PC-9 (cell line): Measurements from ENCODE around the gene AUTS2. TPM values are rescaled to one million over a fixed set of nuclear protein-coding genes. Genes with fewer than 3 reads are reported as not detected.

Experiments
- BruUV-seq: library from RNA; stranded (reverse); fragments of 400-500 nt; replicated peaks from 2 replicates; lab custom pipeline; 2021; lab: Mats Ljungman, UMichigan
- CTCF ChIA-PET: fragments of 300-600 bp; sonication (Branson Sonifier 250); formaldehyde crosslinking; loops from one replicate; lab custom pipeline; 2022; ENCODE audit warnings: antibody characterized with exemption; lab: Charles Lee
- POLR2A ChIA-PET: fragments of 300-600 bp; sonication (Branson Sonifier 250); formaldehyde crosslinking; loops from one replicate; lab custom pipeline; 2022; ENCODE audit warnings: antibody characterized with exemption; ENCODE audit not compliant: unreplicated experiment; lab: Charles Lee
- DNase-seq, 2 experiments: peaks; one replicate each; pipeline versions ENCODE4 v3.0.0 to v3.0.0-alpha.2; 2015 to 2022; ENCODE audit warnings: mixed read lengths in 1 of 2
- H2AFZ ChIP-seq: fragments of 200-600 bp; sonication (generic); 2 replicates; pipeline ENCODE4 v1.8.1; 2017; ENCODE audit warnings: antibody characterized with exemption
- H3F3A ChIP-seq: fragments of 200-600 bp; sonication (generic); 2 replicates; pipeline ENCODE4 v1.8.1; 2017; ENCODE audit warnings: antibody characterized with exemption, mild to moderate bottlenecking, low read depth; ENCODE audit not compliant: insufficient read depth
- H3K27ac ChIP-seq: fragments of 200-600 bp; sonication (generic); 2 replicates; pipeline ENCODE4 v1.6.1; 2016; ENCODE audit warnings: mixed run types
- H3K27me3 ChIP-seq: fragments of 200-600 bp; sonication (generic); 2 replicates; pipeline ENCODE4 v1.6.1; 2016; ENCODE audit warnings: low read depth, mixed run types; ENCODE audit not compliant: insufficient read depth
- H3K36me3 ChIP-seq: fragments of 200-600 bp; sonication (generic); 2 replicates; pipeline ENCODE4 v1.6.1; 2016; ENCODE audit warnings: low read depth, mixed run types
- H3K4me1 ChIP-seq: fragments of 200-600 bp; sonication (generic); replicated peaks from 2 replicates; pipeline ENCODE4 v1.6.1; 2016; ENCODE audit warnings: mixed run types; ENCODE audit not compliant: insufficient read depth
- H3K4me2 ChIP-seq: fragments of 200-600 bp; sonication (generic); 2 replicates; pipeline ENCODE4 v1.6.1; 2017; ENCODE audit warnings: mixed run types
- H3K4me3 ChIP-seq: fragments of 200-600 bp; sonication (generic); 2 replicates; pipeline ENCODE4 v1.6.1; 2016; ENCODE audit warnings: mixed run types
- H3K79me2 ChIP-seq: fragments of 200-600 bp; sonication (generic); 2 replicates; pipeline ENCODE4 v1.6.1; 2017; ENCODE audit warnings: low read depth, mixed run types
- H3K9me2 ChIP-seq: fragments of 200-600 bp; sonication (generic); 2 replicates; pipeline ENCODE4 v1.8.1; 2017; ENCODE audit warnings: mild to moderate bottlenecking; ENCODE audit not compliant: insufficient read depth
- H3K9me3 ChIP-seq: fragments of 200-600 bp; sonication (generic); 2 replicates; pipeline ENCODE4 v1.8.1; 2016; ENCODE audit warnings: low read depth; ENCODE audit not compliant: insufficient read depth
- H4K20me1 ChIP-seq: fragments of 200-600 bp; sonication (generic); 2 replicates; pipeline ENCODE4 v1.8.1; 2017; ENCODE audit not compliant: insufficient read depth
- EZH2 ChIP-seq: fragments of 200-600 bp; sonication (generic); IDR thresholded peaks from 2 replicates; pipeline ENCODE4 v1.8.0; 2017; ENCODE audit warnings: antibody characterized with exemption, low read depth
- intact Hi-C: fragments of 100-400 bp; cut with micrococcal nuclease; formaldehyde crosslinking; loops from one replicate; pipeline ENCODE4 v1.10.0; 2022; ENCODE audit not compliant: unreplicated experiment
- total RNA-seq: library from RNA; stranded (reverse); gene quantifications from 2 replicates; pipeline ENCODE4 v1.2.3, GENCODE V29; 2021
- TF ChIP-seq, protein P1 (sequence below): fragments of 200-600 bp; sonication (generic); conservative IDR thresholded peaks from 2 replicates; pipeline ENCODE4 v1.6.1; 2017; ENCODE audit warnings: mixed run types, antibody characterized with exemption, mild to moderate bottlenecking, moderate library complexity

The AUTS2 gene
- total RNA-seq, 1 experiment from 2014 or later: not detected

DNA sequence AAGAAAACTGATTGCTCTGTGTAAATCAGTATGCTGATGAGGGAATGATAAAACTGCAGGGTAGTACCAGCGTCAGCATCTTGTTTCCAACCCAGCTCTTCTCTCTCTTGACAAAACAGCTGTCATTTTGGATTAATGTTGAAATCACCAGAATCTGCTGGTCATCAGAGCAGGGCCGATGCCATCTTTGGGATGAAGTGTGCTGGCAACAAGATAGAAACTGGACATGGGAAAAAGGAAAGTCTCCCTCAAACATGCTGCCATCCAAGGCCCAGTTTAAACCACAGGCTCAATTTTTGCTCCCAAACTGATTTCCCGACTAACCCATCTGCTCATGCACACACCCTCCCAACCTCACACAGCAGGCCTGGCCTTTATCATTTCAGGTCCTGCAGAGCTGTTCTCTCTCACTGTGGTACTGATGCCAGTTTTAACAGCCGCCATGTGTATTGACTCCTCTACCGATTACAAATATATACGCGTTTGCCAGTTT is 285.2 kb downstream of the AUTS2 start:
- Histone ChIP-seq H3K9me3 (no peaks in the 10 kb centered on the region), H4K20me1 (no peaks in the 10 kb centered on the region), H3K4me3 (no peak overlapping the region), H3K4me1 (no peaks in the 10 kb centered on the region), H3K9me2 (no peaks in the 10 kb centered on the region), H3K27ac (no peak overlapping the region), H2AFZ (no peak overlapping the region), H3K4me2 (no peak overlapping the region), H3K27me3 (no peaks in the 10 kb centered on the region), H3F3A (no peaks in the 10 kb centered on the region), H3K79me2 (no peaks in the 10 kb centered on the region), H3K36me3 (no peaks in the 10 kb centered on the region)
- intact Hi-C loops: no loop called here
- ChIA-PET CTCF (no interaction called here), POLR2A (no interaction called here)
- TF ChIP-seq, protein P1, sequence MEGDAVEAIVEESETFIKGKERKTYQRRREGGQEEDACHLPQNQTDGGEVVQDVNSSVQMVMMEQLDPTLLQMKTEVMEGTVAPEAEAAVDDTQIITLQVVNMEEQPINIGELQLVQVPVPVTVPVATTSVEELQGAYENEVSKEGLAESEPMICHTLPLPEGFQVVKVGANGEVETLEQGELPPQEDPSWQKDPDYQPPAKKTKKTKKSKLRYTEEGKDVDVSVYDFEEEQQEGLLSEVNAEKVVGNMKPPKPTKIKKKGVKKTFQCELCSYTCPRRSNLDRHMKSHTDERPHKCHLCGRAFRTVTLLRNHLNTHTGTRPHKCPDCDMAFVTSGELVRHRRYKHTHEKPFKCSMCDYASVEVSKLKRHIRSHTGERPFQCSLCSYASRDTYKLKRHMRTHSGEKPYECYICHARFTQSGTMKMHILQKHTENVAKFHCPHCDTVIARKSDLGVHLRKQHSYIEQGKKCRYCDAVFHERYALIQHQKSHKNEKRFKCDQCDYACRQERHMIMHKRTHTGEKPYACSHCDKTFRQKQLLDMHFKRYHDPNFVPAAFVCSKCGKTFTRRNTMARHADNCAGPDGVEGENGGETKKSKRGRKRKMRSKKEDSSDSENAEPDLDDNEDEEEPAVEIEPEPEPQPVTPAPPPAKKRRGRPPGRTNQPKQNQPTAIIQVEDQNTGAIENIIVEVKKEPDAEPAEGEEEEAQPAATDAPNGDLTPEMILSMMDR: no peak
- no peak for TF ChIP-seq EZH2
- BruUV-seq: no TSS peak
- DNase-seq: no peak

DNA sequence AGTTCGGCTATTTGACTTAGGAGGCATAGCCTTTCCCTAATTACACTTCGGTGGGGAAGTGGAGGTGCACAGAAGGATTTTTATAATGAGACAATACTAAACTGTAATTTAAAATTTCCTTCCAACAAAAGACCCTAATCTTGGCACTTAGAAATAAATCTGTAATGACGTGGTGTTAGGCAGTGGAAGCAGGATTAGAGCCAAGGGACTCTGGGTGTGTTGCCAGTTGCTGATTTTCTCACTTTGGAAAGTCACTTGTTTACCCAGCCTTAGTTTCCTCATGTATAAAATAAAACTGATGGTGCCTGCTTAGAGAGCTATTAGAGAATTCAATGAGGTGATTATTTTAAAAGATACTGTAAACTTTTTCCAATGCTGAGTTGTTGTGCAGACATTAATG is 287.2 kb downstream of the AUTS2 start:
- Histone ChIP-seq H3K79me2 (no peaks in the 10 kb centered on the region), H4K20me1 (no peaks in the 10 kb centered on the region), H3F3A (no peaks in the 10 kb centered on the region), H2AFZ (no peak overlapping the region), H3K36me3 (no peaks in the 10 kb centered on the region), H3K9me2 (no peaks in the 10 kb centered on the region), H3K27me3 (no peaks in the 10 kb centered on the region), H3K4me2 (no peak overlapping the region), H3K4me3 (no peak overlapping the region), H3K27ac (no peak overlapping the region), H3K4me1 (no peaks in the 10 kb centered on the region), H3K9me3 (no peaks in the 10 kb centered on the region)
- CTCF ChIA-PET: no interaction called here
- intact Hi-C loops: no loop called here
- POLR2A ChIA-PET: no interaction called here
- no peak for TF ChIP-seq EZH2
- TF ChIP-seq, protein P1: no peak
- no peak for DNase-seq
- no TSS peak for BruUV-seq

DNA sequence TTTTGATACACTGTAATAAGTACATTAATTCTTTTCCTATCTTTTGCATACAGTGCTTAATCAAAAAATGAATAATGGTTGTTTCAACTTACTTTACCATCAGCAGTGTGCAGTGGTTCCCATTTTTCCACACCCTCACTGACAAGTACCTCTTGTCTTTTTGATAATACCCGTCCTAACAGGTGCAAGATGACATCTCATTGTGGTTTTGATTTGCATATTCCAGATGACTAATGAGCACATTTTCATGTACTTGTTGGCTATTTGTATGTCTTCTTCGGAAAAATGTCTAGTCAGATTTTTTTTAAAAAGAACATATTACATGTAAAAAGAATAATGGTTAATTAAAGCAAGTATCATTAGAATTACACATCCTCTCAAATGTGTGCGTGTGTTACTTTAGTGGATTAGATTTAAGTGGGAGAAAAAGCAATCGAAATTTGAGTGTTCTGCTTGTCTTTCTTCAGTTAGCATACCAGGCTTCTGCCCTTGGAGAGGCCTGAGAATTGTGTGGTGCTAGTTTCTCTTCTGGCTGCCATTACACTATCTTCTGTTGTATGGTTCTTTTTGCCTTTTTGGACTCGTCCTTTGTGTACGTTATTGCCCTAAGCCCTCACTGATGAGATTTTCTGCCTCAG is 291.2 kb downstream of the AUTS2 start:
- intact Hi-C loops: no loop called here
- CTCF ChIA-PET: no interaction called here
- H3K27ac ChIP-seq: no peak overlapping the region
- H3K4me3 ChIP-seq: no peak overlapping the region
- no peaks in the 10 kb centered on the region for H3K9me2 ChIP-seq
- DNase-seq: no peak
- no peaks in the 10 kb centered on the region for H3K9me3 ChIP-seq
- POLR2A ChIA-PET: no interaction called here
- H3K79me2 ChIP-seq: no peaks in the 10 kb centered on the region
- no peaks in the 10 kb centered on the region for H4K20me1 ChIP-seq
- H3K4me1 ChIP-seq: no peaks in the 10 kb centered on the region
- no peaks in the 10 kb centered on the region for H3F3A ChIP-seq
- no TSS peak for BruUV-seq
- TF ChIP-seq EZH2: no peak
- TF ChIP-seq, protein P1: no peak
- H2AFZ ChIP-seq: no peak overlapping the region
- H3K36me3 ChIP-seq: no peaks in the 10 kb centered on the region
- no peaks in the 10 kb centered on the region for H3K27me3 ChIP-seq
- no peak overlapping the region for H3K4me2 ChIP-seq
